Endothelial cell of umbilical vein (primary cell): ENCODE measurements around the gene LRIG1. TPM values are rescaled to one million over a fixed set of nuclear protein-coding genes. Genes with fewer than 3 reads are reported as not detected.
A peak's percentile ranks its signal among the peaks of the same experiment; 100 is the strongest.

Experiments
- BruUV-seq: library from RNA; stranded (reverse); fragments of 400-500 nt; replicated peaks from 2 replicates; lab custom pipeline; 2021; lab: Mats Ljungman, UMichigan
- CTCF ChIA-PET: fragments of 300-600, 350-600 bp; sonication (Branson Sonifier 250); formaldehyde crosslinking; loops from one replicate; lab custom pipeline; 2021; ENCODE audit warnings: antibody characterized with exemption, inconsistent platforms; lab: Charles Lee
- POLR2A ChIA-PET: fragments of 300-600, 350-600 bp; sonication (Branson Sonifier 250); formaldehyde crosslinking; loops from one replicate; lab custom pipeline; 2021; ENCODE audit warnings: antibody characterized with exemption, inconsistent platforms; lab: Charles Lee
- DNase-seq: peaks from one replicate; pipeline ENCODE4 v3.0.0-alpha.2; 2011; ENCODE audit warnings: low read depth, low spot score
- FAIRE-seq: peaks from 2 replicates; lab custom pipeline; 2011; peaks lifted over from hg19 to GRCh38; lab: Jason Lieb, UNC
- H2AFZ ChIP-seq: 2 replicates; pipeline ENCODE4 v1.6.0; 2012; ENCODE audit warnings: low read depth, low read length, control low read depth, inconsistent platforms
- H3K27ac ChIP-seq: 2 replicates; pipeline ENCODE4 v1.5.1; 2011; ENCODE audit warnings: low read depth, mild to moderate bottlenecking, control low read depth, low read length, moderate library complexity; ENCODE audit not compliant: insufficient read depth
- H3K27me3 ChIP-seq, 2 experiments: 2 replicates each; pipeline versions ENCODE4 v1.6.0 to v1.6.1; 2011; ENCODE audit warnings: low read length in 2 of 2, mixed read lengths in 1 of 2; ENCODE audit not compliant: control insufficient read depth in 2 of 2, insufficient read depth in 2 of 2
- H3K36me3 ChIP-seq, 2 experiments: 2 replicates in 1 of 2; 3 replicates in 1 of 2; pipeline ENCODE4 v1.5.1; 2011; ENCODE audit warnings: low read length in 2 of 2, mild to moderate bottlenecking in 1 of 2, moderate library complexity in 1 of 2; ENCODE audit not compliant: control insufficient read depth in 2 of 2, insufficient read depth in 2 of 2; ENCODE audit errors: extremely low read depth in 1 of 2
- H3K4me1 ChIP-seq: 3 replicates; pipeline ENCODE4 v1.5.1; 2011; ENCODE audit warnings: mild to moderate bottlenecking, low read length; ENCODE audit not compliant: control insufficient read depth, insufficient read depth; ENCODE audit errors: extremely low read depth
- H3K4me2 ChIP-seq: 2 replicates; pipeline ENCODE4 v1.6.1; 2011; ENCODE audit warnings: low read length, control low read depth, mixed read lengths; ENCODE audit not compliant: insufficient read depth
- H3K4me3 ChIP-seq, 3 experiments: fragments of 200-600 bp in 1 of 3; sonication (generic), shearing (Covaris generic) in 1 of 3; replicated peaks in 1 of 3; 2 replicates each; pipeline ENCODE4 v1.5.1; 2011 to 2016; ENCODE audit warnings: control low read depth in 3 of 3, low read length in 3 of 3, mild to moderate bottlenecking in 2 of 3, inconsistent platforms in 1 of 3, low read depth in 1 of 3, moderate library complexity in 1 of 3; ENCODE audit not compliant: insufficient read depth in 1 of 3
- H3K79me2 ChIP-seq: 2 replicates; pipeline ENCODE4 v1.6.0; 2012; ENCODE audit warnings: low read length, inconsistent platforms; ENCODE audit not compliant: control insufficient read depth, insufficient read depth
- H3K9ac ChIP-seq: replicated peaks from 2 replicates; pipeline ENCODE3; 2011; ENCODE audit warnings: low read length, control low read depth; ENCODE audit not compliant: insufficient read depth; ENCODE audit errors: extremely low read depth
- H3K9me1 ChIP-seq: replicated peaks from 3 replicates; pipeline ENCODE4 v1.6.0; 2011; ENCODE audit warnings: mild to moderate bottlenecking, low read length; ENCODE audit not compliant: control insufficient read depth, insufficient read depth; ENCODE audit errors: extremely low read depth
- H3K9me3 ChIP-seq: replicated peaks from 2 replicates; pipeline ENCODE4 v1.5.1; 2012; ENCODE audit warnings: low read length, inconsistent platforms; ENCODE audit not compliant: control insufficient read depth, insufficient read depth
- H4K20me1 ChIP-seq: replicated peaks from 2 replicates; pipeline ENCODE3; 2011; ENCODE audit warnings: mild to moderate bottlenecking, low read length; ENCODE audit not compliant: control insufficient read depth, insufficient read depth; ENCODE audit errors: extremely low read depth
- CTCF ChIP-seq, 2 donors: IDR thresholded peaks; 1 replicate in 1 of 2; 2 replicates in 1 of 2; pipeline ENCODE4 v1.5.1; 2011; ENCODE audit warnings: low read length in 2 of 2, mild to moderate bottlenecking in 2 of 2, moderate library complexity in 2 of 2, control low read depth in 1 of 2, inconsistent platforms in 1 of 2, low read depth in 1 of 2; ENCODE audit not compliant: insufficient read depth in 1 of 2; ENCODE audit errors: extremely low read depth in 1 of 2
- POLR2AphosphoS5 ChIP-seq: IDR thresholded peaks from 2 replicates; pipeline ENCODE4 v1.6.1; 2012; ENCODE audit warnings: low read depth, mild to moderate bottlenecking, control low read depth, low read length, moderate library complexity; ENCODE audit not compliant: insufficient read depth
- dilution Hi-C: fragments of 300-500 bp; cut with MboI; formaldehyde crosslinking; loops from one replicate; pipeline ENCODE4 v1.15.0; 2019; ENCODE audit warnings: low sequenced_read_pairs; ENCODE audit not compliant: extremely low pct_ligation_motif_present
- intact Hi-C: fragments of 100-400 bp; cut with micrococcal nuclease; formaldehyde crosslinking; loops from one replicate; pipeline ENCODE4 v1.10.0; 2022
- polyA plus RNA-seq, 4 experiments: library from polyadenylated mRNA; depleted of rRNA in 3 of 4; stranded (reverse) in 3 of 4; unstranded in 1 of 4; fragments of >200 nt; gene quantifications; 2 replicates each; pipeline versions ENCODE4 v1.2.1 to v1.2.3, GENCODE V29; 2011 to 2012; ENCODE audit warnings: missing spikeins in 1 of 4
- total RNA-seq: library from RNA; stranded (reverse); gene quantifications from 2 replicates; pipeline ENCODE4 v1.2.3, GENCODE V29; 2021

LRIG1 gene
- total and polyA plus RNA-seq, 2 donors (not counting 3 experiments of a cell fraction or from before 2014, with no cell fraction given), result 50.3 to 52.2 TPM

DNA sequence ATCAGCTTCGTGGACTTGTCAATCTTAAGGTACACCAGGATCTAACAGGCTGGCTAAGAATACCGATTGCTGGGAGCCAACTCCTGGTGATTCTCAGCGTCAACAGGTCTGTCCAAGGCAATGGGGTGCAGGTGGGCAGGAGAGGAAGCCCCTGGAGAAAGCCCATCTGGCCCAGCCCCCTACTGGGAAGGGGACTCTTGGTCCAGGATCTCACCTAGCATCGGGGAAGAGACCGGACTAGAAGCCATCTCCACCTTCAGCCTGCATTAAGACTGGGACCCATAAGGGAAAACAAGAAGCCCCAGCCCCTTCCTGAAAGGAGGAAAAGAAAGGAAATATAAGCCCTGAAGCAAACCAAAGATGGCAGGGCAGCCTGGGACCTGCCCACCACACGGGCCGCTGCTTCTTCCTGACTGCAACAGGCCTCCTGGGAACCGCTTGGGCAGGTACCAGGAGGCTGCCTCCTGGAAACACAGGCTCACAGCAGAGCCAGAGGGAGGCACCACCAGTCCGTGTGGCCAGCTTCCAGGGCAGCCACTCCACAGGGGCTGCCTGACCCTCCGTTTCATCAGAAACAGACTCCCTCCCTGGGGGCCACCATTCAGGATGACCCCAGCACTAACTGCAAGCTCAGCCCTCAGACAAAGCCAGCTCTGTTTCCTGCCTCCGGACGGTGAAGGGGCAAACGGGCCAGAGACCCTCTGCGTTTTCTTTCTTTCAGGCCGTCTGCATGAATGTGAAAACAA, 100.2 kb downstream of the LRIG1 start:
- ChIA-PET POLR2A (no interaction called here), CTCF (interaction anchor here (1.0 to 1.7 kb wide), 7 partner anchors 17 to 422 kb away, joined by 3 to 10 read pairs (median 5); partner anchors contain the start of gene LRIG1)
- H3K9me3 ChIP-seq, result no peaks in the 10 kb centered on the region
- no peaks in the 10 kb centered on the region for H3K79me2 ChIP-seq
- H3K4me2 ChIP-seq, result peak overlapping the region; percentile 16
- no TSS peak for BruUV-seq
- intact Hi-C loops (no loop called here), dilution Hi-C loops (no loop called here)
- TF ChIP-seq CTCF (IDR thresholded peaks at IDR 0.05; ENCODE audit: extremely low read depth in 1 of 2, insufficient read depth in 1 of 2, low read depth in 1 of 2, low read length in 2 of 2) (peak in 1 of 2 donors; percentile 11), POLR2AphosphoS5 (no peak)
- no peak overlapping the region for H3K9ac ChIP-seq
- peak; percentile 65 for DNase-seq
- H4K20me1 ChIP-seq, result no peaks in the 10 kb centered on the region
- H3K4me1 ChIP-seq, result peaks cover 10% of the 10 kb centered on the region
- FAIRE-seq, result peak; percentile 44
- no peaks in the 10 kb centered on the region for H3K27me3 ChIP-seq
- no peaks in the 10 kb centered on the region for H3K9me1 ChIP-seq
- H3K4me3 ChIP-seq, result no peak overlapping the region
- peaks cover 6 to 44% of the 10 kb centered on the region in 2 experiments for H3K36me3 ChIP-seq
- H3K27ac ChIP-seq, result no peak overlapping the region
- no peak overlapping the region for H2AFZ ChIP-seq
